Adrenal gland (tissue), 5 donors: ENCODE data around the gene IFIT2.

Source experiments
- CTCF ChIP-seq, 6 experiments: fragments of 450-650 bp in 4 of 6; fragments of 200-600 bp in 2 of 6; sonication (generic) in 1 of 6; IDR thresholded peaks; 1 replicate in 5 of 6; 2 replicates in 1 of 6; pipeline versions ENCODE4 v1.5.1 to v1.8.0; 2016 to 2021; ENCODE audit warnings: antibody characterized with exemption in 6 of 6, mild to moderate bottlenecking in 2 of 6, moderate library complexity in 1 of 6
- POLR2A ChIP-seq, 2 donors: fragments of 450-650 bp; IDR thresholded peaks; one replicate each; pipeline ENCODE4 v1.6.1; 2017; ENCODE audit warnings: antibody characterized with exemption in 2 of 2, mild to moderate bottlenecking in 2 of 2, moderate library complexity in 1 of 2
- donor health status: DM: no; HTN: no; CAD: no.

GRCh38 chr10:89329151-89329550 lies 27.3 kb downstream of the IFIT2 start:
- TF ChIP-seq CTCF (IDR thresholded peaks at IDR 0.05) (no peak), POLR2A (IDR thresholded peaks at IDR 0.05) (no peak)
